ENCODE measurements around the gene CELF2. TPM values are rescaled to one million over a fixed set of nuclear protein-coding genes. Genes with fewer than 3 reads are reported as not detected.

Gene CELF2
- total and polyA plus RNA-seq, 2 donors from 2014 or later, result 1.7 to 39.2 TPM

GRCh38 chr10:11317936-11318670 is 300.4 kb downstream of the CELF2 start:
- TF ChIP-seq CTCF (IDR thresholded peaks at IDR 0.05; ENCODE audit: borderline replicate concordance, extremely low read depth, insufficient read depth), result no peak
- H3K27me3 ChIP-seq (ENCODE audit: control insufficient read depth, insufficient read depth, low read length), result no peaks in the 10 kb centered on the region
- no peak overlapping the region for H3K27ac ChIP-seq (ENCODE audit: low read depth in 2 of 2, low read length in 2 of 2)
- no peaks in the 10 kb centered on the region for H3K36me3 ChIP-seq (ENCODE audit: control insufficient read depth in 2 of 3, insufficient read depth in 3 of 3, low read length in 3 of 3)
- no peak overlapping the region for H3K4me3 ChIP-seq (ENCODE audit: low read length in 3 of 3)
- no peak overlapping the region for H3K9ac ChIP-seq (ENCODE audit: low read length in 3 of 3)
- no peak for DNase-seq
- FAIRE-seq, result no peak
- intact Hi-C loops (cut with DNase I), result no loop called here
- no peaks in the 10 kb centered on the region for H3K9me3 ChIP-seq (ENCODE audit: control insufficient read depth in 2 of 3, insufficient read depth in 1 of 3, low read length in 3 of 3)
- H3K4me1 ChIP-seq (ENCODE audit: control insufficient read depth in 2 of 3, insufficient read depth in 2 of 3, low read depth in 1 of 3, low read length in 3 of 3), result no peaks in the 10 kb centered on the region

- DNase-seq (no peak), FAIRE-seq (no peak)
- Histone ChIP-seq H3K27me3 (ENCODE audit: control insufficient read depth, insufficient read depth, low read length) (no peaks in the 10 kb centered on the region), H3K9ac (ENCODE audit: low read length in 3 of 3) (no peak overlapping the region), H3K36me3 (ENCODE audit: control insufficient read depth in 2 of 3, insufficient read depth in 3 of 3, low read length in 3 of 3) (no peaks in the 10 kb centered on the region), H3K4me1 (ENCODE audit: control insufficient read depth in 2 of 3, insufficient read depth in 2 of 3, low read depth in 1 of 3, low read length in 3 of 3) (no peaks in the 10 kb centered on the region), H3K27ac (ENCODE audit: low read depth in 2 of 2, low read length in 2 of 2) (no peak overlapping the region), H3K9me3 (ENCODE audit: control insufficient read depth in 2 of 3, insufficient read depth in 1 of 3, low read length in 3 of 3) (no peaks in the 10 kb centered on the region), H3K4me3 (ENCODE audit: low read length in 3 of 3) (no peak overlapping the region)
- intact Hi-C loops (cut with DNase I), result no loop called here
- TF ChIP-seq CTCF (IDR thresholded peaks at IDR 0.05; ENCODE audit: borderline replicate concordance, extremely low read depth, insufficient read depth), result no peak
Measured at GRCh38 chr10:11318826-11319598, 301.3 kb downstream of the CELF2 start.

GRCh38 chr10:11319990-11320602 is 302.4 kb downstream of the CELF2 start:
- DNase-seq (no peak), FAIRE-seq (no peak)
- no peak overlapping the region for H3K4me3 ChIP-seq (ENCODE audit: low read length in 3 of 3)
- intact Hi-C loops (cut with DNase I), result no loop called here
- H3K9me3 ChIP-seq (ENCODE audit: control insufficient read depth in 2 of 3, insufficient read depth in 1 of 3, low read length in 3 of 3), result no peaks in the 10 kb centered on the region
- no peaks in the 10 kb centered on the region for H3K36me3 ChIP-seq (ENCODE audit: control insufficient read depth in 2 of 3, insufficient read depth in 3 of 3, low read length in 3 of 3)
- H3K27ac ChIP-seq (ENCODE audit: low read depth in 2 of 2, low read length in 2 of 2), result no peak overlapping the region
- H3K9ac ChIP-seq (ENCODE audit: low read length in 3 of 3), result no peak overlapping the region
- no peaks in the 10 kb centered on the region for H3K4me1 ChIP-seq (ENCODE audit: control insufficient read depth in 2 of 3, insufficient read depth in 2 of 3, low read depth in 1 of 3, low read length in 3 of 3)
- H3K27me3 ChIP-seq (ENCODE audit: control insufficient read depth, insufficient read depth, low read length), result no peaks in the 10 kb centered on the region
- TF ChIP-seq CTCF (IDR thresholded peaks at IDR 0.05; ENCODE audit: borderline replicate concordance, extremely low read depth, insufficient read depth), result no peak

Measured in kidney (tissue), 14 donors.